Measurements from ENCODE around the gene AANAT.
A peak's percentile ranks its signal among the peaks of the same experiment; 100 is the strongest.

Gene AANAT

GRCh38 chr17:76442341-76443338 lies 24.8 kb upstream of the AANAT start:
- no peak for DNase-seq

GRCh38 chr17:76444518-76445311 lies 22.7 kb upstream of the AANAT start:
- DNase-seq: no peak

GRCh38 chr17:76445697-76446448 lies 21.5 kb upstream of the AANAT start:
- DNase-seq: no peak

GRCh38 chr17:76446449-76447231 lies 20.8 kb upstream of the AANAT start:
- no peak for DNase-seq

GRCh38 chr17:76447931-76448652 lies 19.3 kb upstream of the AANAT start:
- DNase-seq: no peak

GRCh38 chr17:76449126-76449525 lies 18.3 kb upstream of the AANAT start:
- no peak for DNase-seq

- no peak for DNase-seq
These were observed 15.9 kb upstream of the AANAT start for GRCh38 chr17:76451506-76451905.

- DNase-seq: no peak
These were observed 15.2 kb upstream of the AANAT start for GRCh38 chr17:76452127-76452659.

- DNase-seq: peak; percentile 70
These were observed 14.6 kb upstream of the AANAT start, which contains the start of gene UBE2O for GRCh38 chr17:76452660-76453430. Gene UBE2O (minus strand): TSS chr17:76453152. CDS start chr17:76453141, 11 bp downstream.

GRCh38 chr17:76453431-76453743 lies 14.0 kb upstream of the AANAT start:
- no peak for DNase-seq

GRCh38 chr17:76458580-76459490 lies 8.6 kb upstream of the AANAT start:
- no peak for DNase-seq

- DNase-seq: no peak
These were observed 7.7 kb upstream of the AANAT start for GRCh38 chr17:76459674-76460073.

GRCh38 chr17:76461765-76462555 lies 5.4 kb upstream of the AANAT start:
- DNase-seq: no peak

GRCh38 chr17:76462556-76463290 lies 4.7 kb upstream of the AANAT start:
- DNase-seq: no peak

- DNase-seq: no peak
These were observed 650 bp upstream of the AANAT start for GRCh38 chr17:76466775-76467130.

GRCh38 chr17:76467809-76468633 lies 618 bp downstream of the AANAT start:
- DNase-seq: no peak

- no peak for DNase-seq
These were observed 1.2 kb downstream of the AANAT start for GRCh38 chr17:76468634-76469010.

Measured in GOT3 (cell line).